GM10248 (cell line): ENCODE data around the gene COL23A1.
"Not testable (repeated sequence)": the region's sequence is repeated elsewhere in the genome, so short reads cannot be mapped to it uniquely, and the experiment has no call there.

ENCODE experiments used
- CTCF ChIA-PET: fragments of 300-600 bp; sonication (Branson Sonifier 250); formaldehyde crosslinking; extraction: SDS; loops from one replicate; lab custom pipeline; 2021; ENCODE audit warnings: antibody characterized with exemption; lab: Yijun Ruan, JAX
- POLR2A ChIA-PET: fragments of 350-650 bp; sonication (Branson Sonifier 250); formaldehyde crosslinking; extraction: SDS; loops from one replicate; lab custom pipeline; 2020; ENCODE audit warnings: antibody characterized with exemption; lab: Yijun Ruan, JAX
- DNase-seq: peaks from one replicate; pipeline ENCODE4 v3.0.0; 2012; ENCODE audit errors: extremely low spot score
- TF ChIP-seq, protein P1 (sequence below): IDR thresholded peaks from 2 replicates; pipeline ENCODE4 v1.5.1; 2012; ENCODE audit warnings: mild to moderate bottlenecking, low read depth; ENCODE audit errors: extremely low read depth, missing control alignments, control extremely low read depth

Gene COL23A1

GRCh38 chr5:178308541-178309092, 281.6 kb downstream of the COL23A1 start:
- TF ChIP-seq, protein P1, sequence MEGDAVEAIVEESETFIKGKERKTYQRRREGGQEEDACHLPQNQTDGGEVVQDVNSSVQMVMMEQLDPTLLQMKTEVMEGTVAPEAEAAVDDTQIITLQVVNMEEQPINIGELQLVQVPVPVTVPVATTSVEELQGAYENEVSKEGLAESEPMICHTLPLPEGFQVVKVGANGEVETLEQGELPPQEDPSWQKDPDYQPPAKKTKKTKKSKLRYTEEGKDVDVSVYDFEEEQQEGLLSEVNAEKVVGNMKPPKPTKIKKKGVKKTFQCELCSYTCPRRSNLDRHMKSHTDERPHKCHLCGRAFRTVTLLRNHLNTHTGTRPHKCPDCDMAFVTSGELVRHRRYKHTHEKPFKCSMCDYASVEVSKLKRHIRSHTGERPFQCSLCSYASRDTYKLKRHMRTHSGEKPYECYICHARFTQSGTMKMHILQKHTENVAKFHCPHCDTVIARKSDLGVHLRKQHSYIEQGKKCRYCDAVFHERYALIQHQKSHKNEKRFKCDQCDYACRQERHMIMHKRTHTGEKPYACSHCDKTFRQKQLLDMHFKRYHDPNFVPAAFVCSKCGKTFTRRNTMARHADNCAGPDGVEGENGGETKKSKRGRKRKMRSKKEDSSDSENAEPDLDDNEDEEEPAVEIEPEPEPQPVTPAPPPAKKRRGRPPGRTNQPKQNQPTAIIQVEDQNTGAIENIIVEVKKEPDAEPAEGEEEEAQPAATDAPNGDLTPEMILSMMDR: no peak
- DNase-seq: no peak
- POLR2A ChIA-PET: no interaction called here
- CTCF ChIA-PET: no interaction called here

DNA sequence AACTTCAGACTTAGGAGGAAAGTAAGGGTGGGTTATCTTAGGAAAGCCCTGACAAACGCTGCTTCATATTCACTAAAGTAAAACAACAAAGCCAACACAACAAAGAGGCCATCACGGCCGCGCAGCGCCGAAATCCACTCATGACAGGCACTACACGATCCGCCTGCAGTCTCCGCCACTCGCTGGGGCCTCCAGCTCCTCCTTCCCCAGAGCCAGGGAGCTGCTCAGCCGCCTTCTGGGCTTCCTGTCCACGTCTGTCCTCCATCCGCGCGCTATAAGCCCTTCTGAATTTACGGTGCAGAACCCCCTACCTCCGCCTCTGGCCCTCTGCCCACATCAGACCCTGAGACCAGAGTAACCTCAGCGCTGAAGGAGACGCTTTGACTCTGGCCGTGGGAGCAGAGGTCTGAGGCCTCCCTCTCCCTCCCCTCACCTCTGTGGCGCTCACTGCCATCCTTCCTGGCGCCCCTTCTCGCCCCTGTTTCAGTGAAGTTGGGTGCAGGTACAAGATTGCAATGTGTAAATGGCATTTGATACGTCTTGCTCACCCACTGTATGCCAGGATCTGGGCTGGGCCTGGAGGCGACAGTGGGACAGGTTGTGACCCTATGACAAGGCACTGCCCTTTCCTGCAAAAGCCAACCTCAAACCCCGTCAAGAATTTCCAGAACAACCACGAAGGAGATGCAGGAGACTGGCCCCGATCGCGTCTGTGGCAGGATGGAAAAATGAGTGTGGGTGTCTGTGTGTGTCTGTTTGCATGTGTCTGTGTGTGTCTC, 282.7 kb downstream of the COL23A1 start:
- CTCF ChIA-PET: no interaction called here
- POLR2A ChIA-PET: no interaction called here
- no peak for DNase-seq
- TF ChIP-seq, protein P1: no peak

DNA sequence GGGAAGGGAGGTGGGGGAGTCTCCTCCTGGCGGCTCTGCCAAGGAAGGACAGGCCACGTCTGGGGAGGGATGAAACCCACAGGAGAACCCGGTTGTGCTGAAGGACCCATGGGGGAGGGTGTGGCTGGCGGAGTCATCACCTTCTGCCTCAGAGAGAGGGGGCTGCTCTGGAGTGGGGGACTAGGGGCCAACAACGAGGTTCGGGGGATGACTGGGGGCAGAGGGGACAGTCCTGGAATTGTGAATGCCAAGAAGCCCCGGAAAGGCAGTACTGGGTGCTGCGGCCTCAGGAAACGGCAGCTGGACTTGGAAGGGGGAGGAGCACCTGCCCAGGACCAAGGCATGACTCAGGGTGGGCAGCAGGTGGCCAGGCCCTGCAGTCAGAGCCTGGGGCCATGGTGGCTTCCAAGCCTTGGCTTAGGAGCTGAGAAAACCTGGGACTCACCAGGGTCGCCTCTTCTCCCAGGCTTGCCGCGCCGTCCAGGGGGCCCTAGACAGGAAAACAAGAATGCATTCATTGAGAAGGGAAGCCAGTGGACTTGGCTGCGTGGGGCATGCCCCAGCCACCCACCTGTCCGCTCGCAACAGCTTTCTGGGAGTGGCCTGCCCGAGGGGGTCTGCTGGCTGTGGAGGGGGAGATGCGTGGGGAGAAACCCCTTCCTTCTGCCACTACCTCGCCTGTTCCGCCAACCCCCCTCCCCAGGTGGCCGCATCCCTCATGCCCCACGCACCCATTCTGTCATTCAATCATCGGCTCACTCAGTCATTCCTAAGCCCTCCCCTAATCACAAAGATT, 283.6 kb downstream of the COL23A1 start:
- POLR2A ChIA-PET: no interaction called here
- no peak for DNase-seq
- CTCF ChIA-PET: no interaction called here
- TF ChIP-seq, protein P1: no peak

DNA sequence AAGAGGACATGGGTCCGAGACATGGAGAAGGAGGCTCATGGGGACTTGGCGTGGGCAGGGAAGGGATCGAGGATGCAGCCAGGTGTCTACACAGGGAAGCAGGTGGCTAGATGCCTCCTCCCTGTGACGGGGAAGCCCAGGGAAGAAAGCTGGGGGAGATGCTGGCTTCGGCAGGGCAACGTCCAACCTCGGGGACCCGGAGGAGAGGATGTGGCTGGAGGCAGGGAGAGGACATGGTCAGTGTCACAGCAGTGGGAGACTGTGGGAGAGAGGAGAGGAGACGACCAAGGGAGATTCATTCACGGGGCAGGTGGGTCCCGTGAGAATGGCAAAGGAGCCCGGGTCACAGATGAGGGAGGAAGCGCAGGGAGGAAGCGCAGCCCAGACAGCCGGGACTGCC, 284.4 kb downstream of the COL23A1 start:
- POLR2A ChIA-PET: no interaction called here
- CTCF ChIA-PET: no interaction called here
- DNase-seq: no peak
- TF ChIP-seq, protein P1: no peak

- ChIA-PET POLR2A (no interaction called here), CTCF (no interaction called here)
- TF ChIP-seq, protein P1: no peak
- DNase-seq: no peak
These were observed 285.2 kb downstream of the COL23A1 start for GRCh38 chr5:178304761-178305645.

DNA sequence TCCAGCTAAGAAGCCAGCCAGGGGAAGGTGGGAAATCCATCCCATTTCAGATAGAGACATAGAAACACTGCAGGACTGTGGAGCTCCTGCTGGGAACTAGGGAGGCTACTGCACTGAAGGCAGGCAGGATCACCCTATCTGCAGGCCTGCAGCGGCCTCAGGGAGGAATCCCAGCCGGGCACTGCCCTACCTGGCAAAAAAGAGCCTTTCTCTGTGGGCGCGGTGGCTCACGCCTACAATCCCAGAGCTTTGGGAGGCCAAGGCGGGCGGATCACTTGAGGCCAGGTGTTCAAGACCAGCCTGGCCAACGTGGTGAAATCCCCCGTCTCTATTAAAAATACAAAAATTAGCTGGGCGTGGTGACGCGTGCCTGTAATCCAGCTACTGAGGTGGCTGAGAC, 286.2 kb downstream of the COL23A1 start:
- CTCF ChIA-PET: interaction anchor here (1.6 to 2.2 kb wide), 2 partner anchors 18 to 21 kb away, joined by 3 to 5 read pairs; no protein-coding TSS in a partner anchor
- POLR2A ChIA-PET: no interaction called here
- TF ChIP-seq, protein P1: no peak
- no peak for DNase-seq

DNA sequence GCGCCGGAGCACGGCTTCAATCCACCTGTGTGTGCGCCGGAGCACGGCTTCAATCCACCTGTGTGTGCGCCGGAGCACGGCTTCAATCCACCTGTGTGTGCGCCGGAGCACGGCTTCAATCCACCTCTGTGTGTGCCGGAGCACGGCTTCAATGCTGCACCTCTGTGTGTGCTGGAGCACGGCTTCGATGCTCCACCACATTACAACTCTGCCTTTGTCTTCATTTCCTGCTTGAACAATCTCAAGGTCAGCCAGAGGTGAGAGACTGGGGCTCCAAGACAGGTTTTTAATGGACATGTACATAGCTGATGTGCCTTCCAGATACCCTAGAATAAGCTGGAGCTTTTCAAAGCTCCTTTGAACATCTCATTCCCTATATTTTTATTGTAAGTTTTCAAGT, 287.9 kb downstream of the COL23A1 start:
- POLR2A ChIA-PET, DNase-seq: not testable (repeated sequence)
- CTCF ChIA-PET: interaction anchor here (1.2 to 2.2 kb wide), 4 partner anchors 12 to 22 kb away, joined by 3 to 5 read pairs (median 4); no protein-coding TSS in a partner anchor
